GM18511 (cell line): ENCODE results near the gene RNF14.
"Not testable (repeated sequence)": the region's sequence is repeated elsewhere in the genome, so short reads cannot be mapped to it uniquely, and the experiment has no call there.

ENCODE experiments used
- ATAC-seq: cut with Tn5 transposase; IDR thresholded peaks from one replicate; pipeline ENCODE4 v1.9.1; 2021; ENCODE audit warnings: mild to moderate bottlenecking, moderate library complexity; ENCODE audit not compliant: unreplicated experiment

The RNF14 gene

GRCh38 chr5:141968914-141969608, at the start of gene RNF14:
Gene RNF14 (plus strand): TSS chr5:141969105. CDS start chr5:141973589, 4,484 bp downstream.
- ATAC-seq: peak; percentile 91

GRCh38 chr5:141919218-141920119, 49.4 kb upstream of the RNF14 start:
- no peak for ATAC-seq

GRCh38 chr5:141920771-141921170, 48.1 kb upstream of the RNF14 start:
- no peak for ATAC-seq

- not testable (repeated sequence) for ATAC-seq
Observed at GRCh38 chr5:141922827-141923447, 46.0 kb upstream of the RNF14 start.

- peak; percentile 98 for ATAC-seq
Observed at GRCh38 chr5:141923448-141924313, 45.2 kb upstream of the RNF14 start, which contains the start of gene DELE1. Gene DELE1 (plus strand): TSS chr5:141923871. CDS start chr5:141923942, 71 bp downstream.

GRCh38 chr5:141926434-141926833, 42.5 kb upstream of the RNF14 start:
- ATAC-seq: no peak

- ATAC-seq: no peak
Observed at GRCh38 chr5:141928051-141928450, 40.9 kb upstream of the RNF14 start.

GRCh38 chr5:141929398-141930058, 39.4 kb upstream of the RNF14 start:
- ATAC-seq: no peak

- ATAC-seq: no peak
Observed at GRCh38 chr5:141931694-141932093, 37.2 kb upstream of the RNF14 start.

- ATAC-seq: no peak
Observed at GRCh38 chr5:141933151-141933550, 35.8 kb upstream of the RNF14 start.

- no peak for ATAC-seq
Observed at GRCh38 chr5:141934099-141934844, 34.6 kb upstream of the RNF14 start.

- no peak for ATAC-seq
Observed at GRCh38 chr5:141935538-141935937, 33.4 kb upstream of the RNF14 start.

- no peak for ATAC-seq
Observed at GRCh38 chr5:141940695-141941271, 28.1 kb upstream of the RNF14 start.

- ATAC-seq: no peak
Observed at GRCh38 chr5:141941307-141941706, 27.6 kb upstream of the RNF14 start.

- ATAC-seq: no peak
Observed at GRCh38 chr5:141941779-141942178, 27.1 kb upstream of the RNF14 start.

- no peak for ATAC-seq
Observed at GRCh38 chr5:141942185-141942857, 26.6 kb upstream of the RNF14 start.

GRCh38 chr5:141944076-141944475, 24.8 kb upstream of the RNF14 start:
- ATAC-seq: no peak

- ATAC-seq: no peak
Observed at GRCh38 chr5:141945511-141946051, 23.3 kb upstream of the RNF14 start.
